ENCODE results near the gene OTOA.
"Not testable (repeated sequence)": the region's sequence is repeated elsewhere in the genome, so short reads cannot be mapped to it uniquely, and the experiment has no call there.

DNA sequence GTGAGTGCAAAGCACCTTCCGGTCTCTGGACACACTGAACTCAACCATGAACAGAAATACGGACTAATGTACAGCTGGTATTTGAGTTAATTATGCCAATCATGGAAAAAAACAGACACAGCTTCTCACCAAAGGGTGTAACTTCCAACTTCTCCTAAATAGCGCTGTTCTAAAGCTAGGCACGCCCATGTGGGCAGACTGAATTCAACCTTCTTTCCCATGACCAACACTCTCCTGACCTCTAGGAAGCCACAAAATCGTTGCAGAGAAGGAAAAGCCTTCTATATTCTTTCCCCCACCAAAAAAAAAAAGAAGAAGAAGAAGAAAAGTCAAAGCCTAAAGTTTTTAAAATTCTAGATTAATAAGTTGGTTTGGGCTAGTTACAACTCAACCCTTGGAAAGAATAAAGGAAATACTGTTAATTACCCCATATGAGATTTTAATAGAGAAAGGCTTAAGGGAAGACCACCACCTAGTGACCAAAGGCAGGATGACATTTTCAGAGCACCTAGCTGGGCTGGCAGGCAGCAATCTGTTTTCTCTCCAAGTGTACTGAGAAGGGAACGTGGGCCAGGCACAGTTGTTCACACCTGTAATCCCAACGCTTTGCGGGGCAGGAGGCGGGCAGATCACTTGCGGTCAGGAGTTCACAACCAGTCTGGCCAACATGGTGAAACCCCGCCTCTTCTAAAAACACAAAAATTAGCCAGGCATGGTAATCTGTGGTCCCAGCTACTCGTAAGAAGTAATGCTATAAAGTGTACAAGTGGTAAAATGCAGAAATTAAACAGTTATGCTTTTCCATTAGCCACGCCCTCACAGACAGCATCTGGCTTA, 138.0 kb downstream of the OTOA start:
- TF ChIP-seq, protein P1, sequence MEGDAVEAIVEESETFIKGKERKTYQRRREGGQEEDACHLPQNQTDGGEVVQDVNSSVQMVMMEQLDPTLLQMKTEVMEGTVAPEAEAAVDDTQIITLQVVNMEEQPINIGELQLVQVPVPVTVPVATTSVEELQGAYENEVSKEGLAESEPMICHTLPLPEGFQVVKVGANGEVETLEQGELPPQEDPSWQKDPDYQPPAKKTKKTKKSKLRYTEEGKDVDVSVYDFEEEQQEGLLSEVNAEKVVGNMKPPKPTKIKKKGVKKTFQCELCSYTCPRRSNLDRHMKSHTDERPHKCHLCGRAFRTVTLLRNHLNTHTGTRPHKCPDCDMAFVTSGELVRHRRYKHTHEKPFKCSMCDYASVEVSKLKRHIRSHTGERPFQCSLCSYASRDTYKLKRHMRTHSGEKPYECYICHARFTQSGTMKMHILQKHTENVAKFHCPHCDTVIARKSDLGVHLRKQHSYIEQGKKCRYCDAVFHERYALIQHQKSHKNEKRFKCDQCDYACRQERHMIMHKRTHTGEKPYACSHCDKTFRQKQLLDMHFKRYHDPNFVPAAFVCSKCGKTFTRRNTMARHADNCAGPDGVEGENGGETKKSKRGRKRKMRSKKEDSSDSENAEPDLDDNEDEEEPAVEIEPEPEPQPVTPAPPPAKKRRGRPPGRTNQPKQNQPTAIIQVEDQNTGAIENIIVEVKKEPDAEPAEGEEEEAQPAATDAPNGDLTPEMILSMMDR (conservative IDR thresholded peaks at IDR 0.05; ENCODE audit: low read length) = peak; percentile 66
- not testable (repeated sequence) for TF ChIP-seq EZH2phosphoT487 (IDR thresholded peaks at IDR 0.05; ENCODE audit: borderline replicate concordance, low read depth, low read length)

All from OCI-LY7 (cell line).